ENCODE results near the gene SARM1.

Gene SARM1

GRCh38 chr17:28326114-28326513, 45.4 kb upstream of the SARM1 start:
- no peak overlapping the region for H3K27ac ChIP-seq (ENCODE audit: poor library complexity, severe bottlenecking)

GRCh38 chr17:28327031-28327607, 44.4 kb upstream of the SARM1 start:
- H3K9me3 ChIP-seq (ENCODE audit: severe bottlenecking) = no peaks in the 10 kb centered on the region
- no peak overlapping the region for H3K4me3 ChIP-seq (ENCODE audit: severe bottlenecking)
- H3K4me1 ChIP-seq (ENCODE audit: insufficient read depth, poor library complexity, severe bottlenecking) = no peaks in the 10 kb centered on the region
- H3K27me3 ChIP-seq (ENCODE audit: insufficient read depth, poor library complexity, severe bottlenecking) = no peaks in the 10 kb centered on the region
- no peak for DNase-seq (ENCODE audit: low spot score)
- no peak for TF ChIP-seq CTCF (IDR thresholded peaks at IDR 0.05; ENCODE audit: poor library complexity, severe bottlenecking)
- peaks cover 63% of the 10 kb centered on the region for H3K36me3 ChIP-seq (ENCODE audit: low read depth)
- peak; percentile 58; the same call in 1 of the 3 replicates for ATAC-seq (ENCODE audit: low read depth)
- H3K27ac ChIP-seq (ENCODE audit: poor library complexity, severe bottlenecking) = no peak overlapping the region

More at GRCh38 chr17:28326114-28326513, 45.4 kb upstream of the SARM1 start:
- no peaks in the 10 kb centered on the region for H3K27me3 ChIP-seq (ENCODE audit: insufficient read depth, poor library complexity, severe bottlenecking)
- peaks cover 70% of the 10 kb centered on the region for H3K36me3 ChIP-seq (ENCODE audit: low read depth)
- H3K4me1 ChIP-seq (ENCODE audit: insufficient read depth, poor library complexity, severe bottlenecking) = no peaks in the 10 kb centered on the region
- TF ChIP-seq CTCF (IDR thresholded peaks at IDR 0.05; ENCODE audit: poor library complexity, severe bottlenecking) = no peak
- H3K9me3 ChIP-seq (ENCODE audit: severe bottlenecking) = no peaks in the 10 kb centered on the region
- no peak overlapping the region for H3K4me3 ChIP-seq (ENCODE audit: severe bottlenecking)
- ATAC-seq (ENCODE audit: low read depth) = no peak
- DNase-seq (ENCODE audit: low spot score) = no peak

GRCh38 chr17:28327709-28328108, 43.8 kb upstream of the SARM1 start:
- Histone ChIP-seq H3K9me3 (ENCODE audit: severe bottlenecking) (no peaks in the 10 kb centered on the region), H3K27ac (ENCODE audit: poor library complexity, severe bottlenecking) (no peak overlapping the region), H3K4me3 (ENCODE audit: severe bottlenecking) (no peak overlapping the region), H3K4me1 (ENCODE audit: insufficient read depth, poor library complexity, severe bottlenecking) (no peaks in the 10 kb centered on the region), H3K36me3 (ENCODE audit: low read depth) (peaks cover 58% of the 10 kb centered on the region), H3K27me3 (ENCODE audit: insufficient read depth, poor library complexity, severe bottlenecking) (no peaks in the 10 kb centered on the region)
- ATAC-seq (ENCODE audit: low read depth) = 0 out of 3 replicates have a peak, but pooled peaks have one; percentile 43
- peak; percentile 13 for TF ChIP-seq CTCF (IDR thresholded peaks at IDR 0.05; ENCODE audit: poor library complexity, severe bottlenecking)
- no peak for DNase-seq (ENCODE audit: low spot score)

GRCh38 chr17:28328325-28328724, 43.2 kb upstream of the SARM1 start:
- H3K36me3 ChIP-seq (ENCODE audit: low read depth) = peaks cover 55% of the 10 kb centered on the region
- no peak for ATAC-seq (ENCODE audit: low read depth)
- DNase-seq (ENCODE audit: low spot score) = no peak

More at GRCh38 chr17:28328325-28328724, 43.2 kb upstream of the SARM1 start:
- no peaks in the 10 kb centered on the region for H3K9me3 ChIP-seq (ENCODE audit: severe bottlenecking)
- no peak for TF ChIP-seq CTCF (IDR thresholded peaks at IDR 0.05; ENCODE audit: poor library complexity, severe bottlenecking)
- H3K4me3 ChIP-seq (ENCODE audit: severe bottlenecking) = no peak overlapping the region
- no peak overlapping the region for H3K27ac ChIP-seq (ENCODE audit: poor library complexity, severe bottlenecking)
- H3K27me3 ChIP-seq (ENCODE audit: insufficient read depth, poor library complexity, severe bottlenecking) = no peaks in the 10 kb centered on the region
- no peaks in the 10 kb centered on the region for H3K4me1 ChIP-seq (ENCODE audit: insufficient read depth, poor library complexity, severe bottlenecking)

All from RWPE2 (cell line).